Head of caudate nucleus (tissue), 42 donors: ENCODE data around the gene NFXL1.
A peak's percentile ranks its signal among the peaks of the same experiment; 100 is the strongest.

Experiments
- DNase-seq, 42 donors: peaks; one replicate each; pipeline versions ENCODE4 v3.0.0 to v3.0.0-alpha.2; 2020 to 2021; ENCODE audit warnings: mixed read lengths in 7 of 42
- intact Hi-C: fragments of 100-400 bp; cut with DNase I; formaldehyde crosslinking; loops from one replicate; pipeline ENCODE4 v1.15.0; 2022

The NFXL1 gene

GRCh38 chr4:47837908-47838294 is 76.5 kb downstream of the NFXL1 start, which contains the start of gene CORIN:
Gene CORIN (minus strand): TSS chr4:47838067. CDS start chr4:47837949, 118 bp downstream.
- peak in 5 of 42 donors; percentile 2 to 44 (median 9) for DNase-seq
- intact Hi-C loops = no loop called here

GRCh38 chr4:47837094-47837907 is 77.1 kb downstream of the NFXL1 start:
- intact Hi-C loops = no loop called here
- peak in 33 of 42 donors; percentile 2 to 51 (median 15) for DNase-seq

GRCh38 chr4:47836641-47837093 is 77.7 kb downstream of the NFXL1 start:
- intact Hi-C loops = no loop called here
- DNase-seq = peak; percentile 61 to 94 (median 81)

- no peak for DNase-seq
- intact Hi-C loops = no loop called here
Measured at GRCh38 chr4:47835494-47835893, 78.9 kb downstream of the NFXL1 start.

GRCh38 chr4:47831026-47831679 is 83.2 kb downstream of the NFXL1 start:
- no peak for DNase-seq
- intact Hi-C loops = no loop called here

GRCh38 chr4:47830265-47831025 is 83.9 kb downstream of the NFXL1 start:
- intact Hi-C loops = no loop called here
- DNase-seq = no peak

GRCh38 chr4:47829438-47829837 is 84.9 kb downstream of the NFXL1 start:
- intact Hi-C loops = no loop called here
- DNase-seq = no peak

- DNase-seq = no peak
- intact Hi-C loops = no loop called here
Measured at GRCh38 chr4:47827343-47828047, 86.9 kb downstream of the NFXL1 start.

GRCh38 chr4:47824840-47825239 is 89.5 kb downstream of the NFXL1 start:
- no peak for DNase-seq
- intact Hi-C loops = no loop called here

GRCh38 chr4:47819178-47819577 is 95.2 kb downstream of the NFXL1 start:
- DNase-seq = no peak
- intact Hi-C loops = no loop called here

GRCh38 chr4:47817275-47817674 is 97.1 kb downstream of the NFXL1 start:
- intact Hi-C loops = no loop called here

GRCh38 chr4:47816748-47817147 is 97.6 kb downstream of the NFXL1 start:
- intact Hi-C loops = no loop called here
- no peak for DNase-seq

More at GRCh38 chr4:47817275-47817674, 97.1 kb downstream of the NFXL1 start:
- no peak for DNase-seq

- intact Hi-C loops = no loop called here
Measured at GRCh38 chr4:47814618-47815295, 99.6 kb downstream of the NFXL1 start.

GRCh38 chr4:47809654-47810203 is 104.7 kb downstream of the NFXL1 start:
- intact Hi-C loops = no loop called here
- no peak for DNase-seq

More at GRCh38 chr4:47814618-47815295, 99.6 kb downstream of the NFXL1 start:
- DNase-seq = no peak

GRCh38 chr4:47804598-47804997 is 109.8 kb downstream of the NFXL1 start:
- DNase-seq = no peak
- intact Hi-C loops = no loop called here

- no peak for DNase-seq
- intact Hi-C loops = no loop called here
Measured at GRCh38 chr4:47801481-47802002, 112.8 kb downstream of the NFXL1 start.

GRCh38 chr4:47798165-47798564 is 116.2 kb downstream of the NFXL1 start:
- DNase-seq = no peak
- intact Hi-C loops = no loop called here
